GM18858 (cell line): Measurements from ENCODE around the gene PRMT5.
A peak's percentile ranks its signal among the peaks of the same experiment; 100 is the strongest.

ENCODE experiments used
- ATAC-seq: cut with Tn5 transposase; IDR thresholded peaks from one replicate; pipeline ENCODE4 v1.9.1; 2021; ENCODE audit not compliant: unreplicated experiment

The PRMT5 gene

DNA sequence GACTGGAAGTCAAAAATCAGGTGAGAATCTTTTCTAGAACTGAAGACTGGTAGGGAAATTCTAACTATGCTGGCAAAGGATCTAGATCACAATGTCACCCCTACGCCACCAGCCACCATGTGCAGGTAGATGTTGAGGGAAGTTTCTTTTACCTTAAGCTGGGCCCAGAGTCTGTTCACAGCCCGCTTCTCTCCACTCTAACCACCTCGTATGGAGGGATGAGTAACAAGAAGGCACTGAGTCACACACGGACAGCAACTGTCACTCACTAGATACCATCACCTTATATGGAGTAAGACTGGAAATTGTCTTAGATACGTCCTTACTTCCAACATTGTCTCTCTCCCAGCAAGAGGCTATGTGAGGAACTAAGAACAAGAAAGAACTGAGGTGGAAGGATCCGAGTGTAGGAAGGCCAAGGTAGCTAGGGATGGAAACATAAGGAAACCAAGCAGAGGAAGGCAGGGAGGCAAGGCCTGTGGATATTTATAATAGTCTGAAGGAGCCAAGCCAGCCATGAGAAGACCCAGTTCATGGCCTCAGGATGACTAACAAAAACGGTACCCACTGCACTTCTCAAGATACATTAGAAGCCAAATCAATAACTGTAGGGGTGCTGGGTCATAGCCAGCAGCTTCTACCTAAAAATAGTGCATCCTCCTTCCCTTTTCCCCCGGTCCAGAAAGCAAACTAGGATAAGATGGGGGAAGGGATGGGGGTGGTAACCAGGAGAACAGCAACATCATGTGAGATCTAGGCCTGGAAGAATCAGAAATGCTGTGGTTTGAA lies 30.7 kb downstream of the PRMT5 start:
- no peak for ATAC-seq

DNA sequence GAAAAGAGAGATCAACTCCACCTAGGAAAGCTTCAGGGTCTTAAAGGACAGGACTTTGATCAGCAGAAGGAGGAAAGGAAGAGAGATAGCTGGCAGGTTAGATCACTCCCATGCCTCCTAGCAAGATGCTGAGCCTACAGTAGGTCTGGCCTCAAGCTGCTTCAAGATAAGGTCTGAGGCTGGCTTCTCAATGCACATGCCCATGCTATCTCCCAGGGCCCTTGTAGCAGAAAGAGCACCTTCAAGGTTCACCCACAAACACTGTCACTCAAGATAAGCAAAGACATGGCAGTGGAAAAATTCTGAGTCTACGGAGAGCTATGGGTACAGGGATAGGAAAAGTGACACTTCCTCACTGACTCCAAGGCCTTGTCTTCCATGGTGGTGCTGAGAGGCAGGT lies 31.8 kb downstream of the PRMT5 start:
- no peak for ATAC-seq

DNA sequence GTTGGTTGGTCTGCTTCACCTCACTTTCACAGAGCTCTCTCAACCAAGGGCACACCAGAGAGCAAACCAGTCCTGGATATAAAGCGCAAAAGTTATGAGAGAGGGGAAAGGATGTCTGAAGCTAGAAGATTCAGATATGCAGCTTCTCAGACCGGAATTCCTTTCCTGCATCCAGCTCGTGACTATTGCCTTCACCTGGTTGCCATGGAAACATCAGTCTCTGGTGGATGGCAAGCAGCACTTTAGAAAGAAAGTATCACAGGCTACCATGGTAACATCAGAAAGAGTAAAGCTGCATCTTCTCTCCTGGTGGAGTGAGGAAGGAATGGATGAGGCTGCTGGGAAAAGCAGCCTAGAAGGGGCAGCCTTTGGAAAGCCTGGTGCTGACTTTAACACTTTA lies 32.4 kb downstream of the PRMT5 start:
- ATAC-seq: no peak

DNA sequence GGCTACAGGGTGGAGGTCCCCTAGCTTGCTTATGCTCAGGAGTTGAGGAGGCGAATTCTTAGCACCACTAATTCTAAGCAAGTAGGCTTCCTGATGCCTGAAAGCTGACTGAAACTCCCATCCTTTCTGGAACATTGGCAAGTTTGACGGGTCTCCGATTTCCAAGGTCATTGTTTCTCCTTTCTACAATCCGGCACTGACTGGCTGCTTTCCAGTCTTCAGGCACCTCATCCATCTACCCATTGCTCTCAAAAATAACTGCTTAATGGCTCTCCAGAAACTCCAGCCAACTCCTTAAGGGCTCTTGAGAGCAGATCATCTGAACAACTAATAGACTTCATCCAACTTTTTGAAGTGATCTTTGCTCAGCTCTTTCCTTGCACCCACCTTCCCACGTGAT lies 32.8 kb downstream of the PRMT5 start:
- ATAC-seq: no peak

DNA sequence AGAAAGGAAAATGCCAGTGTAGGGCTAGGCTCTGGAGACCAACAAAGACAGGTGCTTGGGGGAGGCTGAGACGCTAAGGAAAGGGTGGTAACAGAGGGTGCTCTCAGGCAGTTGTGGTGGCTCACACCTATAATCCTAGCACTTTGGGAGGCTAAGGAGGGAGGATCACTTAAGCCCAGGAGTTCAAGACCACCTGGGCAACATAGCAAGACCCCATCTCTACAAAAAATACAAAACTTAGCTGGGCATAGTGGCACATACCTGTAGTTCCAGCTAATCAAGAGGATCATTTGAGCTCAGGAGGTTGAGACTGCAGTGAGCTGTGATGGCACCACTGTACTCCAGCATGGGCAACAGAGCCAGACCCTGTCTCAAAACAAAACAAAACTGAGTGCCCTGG lies 33.8 kb downstream of the PRMT5 start:
- ATAC-seq: no peak

DNA sequence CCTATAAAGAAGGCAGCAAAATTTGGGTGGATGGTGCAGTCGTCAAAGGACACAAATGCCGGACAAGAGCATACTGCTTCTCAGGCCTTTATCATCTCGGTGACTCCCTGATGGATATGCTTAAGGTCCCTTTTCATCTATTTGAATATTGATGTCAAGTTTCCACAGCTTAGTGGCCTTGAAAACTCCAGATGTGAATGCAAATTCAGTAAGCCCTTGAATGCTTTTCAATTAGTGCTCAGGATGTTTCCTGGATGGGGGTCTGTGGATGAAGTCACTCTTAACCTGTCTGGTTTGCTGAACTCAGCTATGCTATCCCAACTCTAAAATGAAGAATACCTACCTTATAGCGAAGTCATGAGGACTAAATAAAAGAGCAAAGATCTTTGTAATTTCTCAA lies 35.5 kb downstream of the PRMT5 start:
- no peak for ATAC-seq

DNA sequence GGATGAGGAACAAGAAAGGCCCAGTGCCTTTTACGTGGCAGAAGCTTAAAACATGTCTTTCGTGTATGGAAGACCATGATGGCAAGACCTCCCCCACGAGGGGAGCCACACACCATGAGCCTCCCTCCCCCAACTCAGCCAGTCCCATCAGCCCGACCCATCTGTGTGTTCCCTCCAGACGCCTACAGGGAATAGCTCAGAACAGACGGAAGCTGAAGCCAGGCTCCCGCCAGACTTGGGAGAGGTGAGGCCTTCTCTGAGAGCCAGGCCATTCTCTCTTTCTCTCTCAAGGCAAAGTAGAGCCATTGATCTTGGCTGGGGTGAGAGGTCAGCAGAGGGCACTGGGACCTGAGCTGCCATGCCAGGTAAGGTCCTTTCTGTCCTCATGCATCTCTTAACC lies 36.7 kb downstream of the PRMT5 start:
- ATAC-seq: no peak

DNA sequence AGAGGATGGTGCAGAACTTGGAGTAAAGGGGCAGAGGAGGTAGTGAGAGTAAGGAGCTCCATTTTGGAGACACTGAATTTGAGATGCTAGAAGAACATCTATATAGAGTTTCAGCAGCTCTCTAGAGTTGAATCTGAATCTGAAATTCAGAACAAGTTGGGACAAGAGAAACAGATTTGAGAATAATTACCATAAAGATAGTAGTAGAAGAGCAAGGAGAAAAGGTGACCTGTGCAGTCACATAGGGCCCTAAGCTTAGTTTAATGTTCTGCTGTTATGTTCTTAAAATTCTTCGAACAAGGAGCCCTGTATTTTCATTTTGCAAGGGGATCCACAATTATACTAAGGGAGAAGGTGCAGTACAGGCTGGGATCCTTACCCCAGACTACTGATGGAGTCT lies 38.8 kb downstream of the PRMT5 start:
- no peak for ATAC-seq

DNA sequence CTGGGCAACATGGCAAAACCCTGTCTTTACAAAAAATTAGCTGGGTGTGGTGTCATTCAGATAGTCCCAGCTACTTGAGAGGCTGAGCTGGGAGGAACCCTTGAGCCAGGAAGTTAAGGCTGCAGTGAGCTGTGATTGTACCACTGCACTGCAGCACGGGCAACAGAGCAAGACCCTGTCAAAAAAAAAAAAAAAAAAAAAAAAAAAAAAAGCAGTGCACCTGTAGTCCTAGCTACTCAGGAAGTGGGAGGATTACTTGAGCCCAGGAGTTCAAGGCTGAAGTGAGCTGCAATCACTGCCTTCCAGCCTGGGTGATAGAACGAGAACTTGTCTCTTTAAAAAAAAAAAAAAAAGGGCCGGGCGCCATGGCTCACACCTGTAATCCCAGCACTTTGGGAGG lies 40.5 kb downstream of the PRMT5 start:
- no peak for ATAC-seq

DNA sequence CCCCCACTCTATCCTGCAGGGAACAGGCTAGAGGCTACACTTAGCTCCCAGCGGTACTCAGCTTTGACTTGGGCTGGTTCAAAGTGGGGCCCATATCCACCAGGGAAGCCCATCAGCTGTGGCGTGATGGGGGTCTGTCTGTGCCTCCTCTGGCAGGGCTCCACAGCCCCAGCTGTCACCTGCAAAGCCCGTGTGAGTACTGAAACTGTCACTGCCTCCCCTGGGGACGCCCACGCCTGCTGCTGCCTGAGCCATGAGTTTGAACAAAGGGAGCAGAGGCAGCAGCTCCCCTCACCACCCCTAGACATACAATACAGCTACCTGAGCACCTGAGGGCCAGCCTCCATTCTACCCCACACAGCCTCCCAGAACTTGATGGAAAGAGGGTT lies 41.2 kb downstream of the PRMT5 start:
- peak; percentile 44 for ATAC-seq

DNA sequence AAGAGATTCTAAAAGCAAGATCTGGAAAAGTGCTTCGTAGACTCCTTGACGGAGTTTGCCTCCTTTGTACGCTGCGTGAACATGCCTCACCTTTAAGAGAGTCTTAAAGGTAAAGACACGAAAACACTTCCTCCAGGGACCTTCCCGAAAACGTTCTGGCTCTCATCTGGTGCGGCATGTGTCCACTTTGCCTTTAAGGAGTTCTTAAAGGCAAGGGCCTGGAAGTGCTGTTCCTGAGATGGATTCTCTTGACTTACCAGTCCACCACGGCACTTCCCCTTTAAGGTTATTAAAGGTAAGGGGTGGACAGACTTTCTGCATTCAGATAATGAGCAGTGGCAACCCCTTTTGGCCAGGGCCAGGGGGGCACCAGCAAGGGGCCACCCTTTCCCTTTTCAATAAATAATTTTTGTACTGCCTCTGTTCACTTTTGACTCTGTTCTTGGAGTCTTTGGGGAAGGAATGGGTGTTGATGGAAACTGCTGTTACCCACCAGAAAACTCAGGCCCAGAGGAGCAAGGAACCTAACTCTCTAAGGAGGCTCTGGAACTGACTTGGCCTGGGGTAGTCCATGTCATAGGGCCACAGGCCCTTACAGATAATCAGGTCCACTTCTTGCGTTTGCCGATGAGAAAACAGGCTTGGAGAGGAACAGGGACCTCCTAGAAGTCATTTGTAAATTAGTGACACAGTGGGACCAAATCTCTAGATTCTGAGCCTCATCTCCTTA lies 41.8 kb downstream of the PRMT5 start:
- no peak for ATAC-seq

DNA sequence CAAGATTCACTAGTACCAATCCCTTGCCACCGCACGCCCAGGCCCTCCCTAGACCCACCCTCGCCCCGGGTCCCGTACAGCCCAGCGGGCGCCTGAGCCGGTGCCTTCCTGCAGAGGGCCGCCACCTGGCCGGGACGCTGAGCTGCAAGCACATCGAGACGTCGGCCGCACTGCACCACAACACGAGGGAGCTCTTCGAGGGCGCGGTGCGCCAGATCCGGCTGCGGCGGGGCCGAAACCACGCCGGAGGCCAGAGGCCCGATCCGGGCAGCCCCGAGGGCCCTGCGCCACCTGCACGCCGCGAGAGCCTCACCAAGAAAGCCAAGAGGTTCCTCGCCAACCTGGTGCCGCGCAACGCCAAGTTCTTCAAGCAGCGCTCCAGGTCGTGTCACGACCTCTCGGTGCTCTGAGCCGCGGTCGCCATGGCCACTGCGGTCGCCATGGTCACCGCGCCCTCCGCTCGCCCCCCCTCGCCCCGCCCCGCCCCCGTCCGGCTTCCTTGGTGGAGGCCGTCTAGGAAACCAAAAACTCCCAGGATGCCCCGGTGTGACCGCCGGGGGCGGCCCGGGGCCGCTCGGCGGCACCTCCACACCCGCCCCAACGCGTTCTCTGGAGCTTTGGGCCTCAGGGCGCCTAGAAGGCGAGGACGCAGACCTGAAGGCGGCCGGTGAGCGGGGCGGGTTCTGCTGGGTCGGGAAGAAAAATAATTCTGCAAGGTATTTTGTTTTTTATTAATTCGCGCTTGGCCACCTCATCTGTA lies 42.5 kb downstream of the PRMT5 start:
- peak; percentile 33 for ATAC-seq

DNA sequence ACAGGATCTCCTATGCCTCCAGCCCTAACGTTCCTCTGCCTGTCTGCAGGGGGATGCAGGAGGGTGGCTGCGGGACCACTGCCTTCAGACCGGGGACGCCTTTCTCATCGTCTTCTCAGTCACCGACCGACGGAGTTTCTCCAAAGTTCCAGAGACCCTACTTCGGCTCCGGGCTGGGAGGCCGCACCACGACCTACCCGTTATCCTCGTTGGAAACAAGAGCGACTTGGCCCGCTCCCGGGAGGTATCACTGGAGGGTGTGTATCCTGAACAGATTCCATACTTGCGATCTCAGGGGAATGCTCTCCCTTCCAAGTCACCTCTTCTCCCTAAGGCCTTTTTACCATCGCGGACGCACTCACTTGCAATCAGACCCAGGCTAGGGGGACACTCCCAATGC lies 43.2 kb downstream of the PRMT5 start:
- ATAC-seq: no peak

DNA sequence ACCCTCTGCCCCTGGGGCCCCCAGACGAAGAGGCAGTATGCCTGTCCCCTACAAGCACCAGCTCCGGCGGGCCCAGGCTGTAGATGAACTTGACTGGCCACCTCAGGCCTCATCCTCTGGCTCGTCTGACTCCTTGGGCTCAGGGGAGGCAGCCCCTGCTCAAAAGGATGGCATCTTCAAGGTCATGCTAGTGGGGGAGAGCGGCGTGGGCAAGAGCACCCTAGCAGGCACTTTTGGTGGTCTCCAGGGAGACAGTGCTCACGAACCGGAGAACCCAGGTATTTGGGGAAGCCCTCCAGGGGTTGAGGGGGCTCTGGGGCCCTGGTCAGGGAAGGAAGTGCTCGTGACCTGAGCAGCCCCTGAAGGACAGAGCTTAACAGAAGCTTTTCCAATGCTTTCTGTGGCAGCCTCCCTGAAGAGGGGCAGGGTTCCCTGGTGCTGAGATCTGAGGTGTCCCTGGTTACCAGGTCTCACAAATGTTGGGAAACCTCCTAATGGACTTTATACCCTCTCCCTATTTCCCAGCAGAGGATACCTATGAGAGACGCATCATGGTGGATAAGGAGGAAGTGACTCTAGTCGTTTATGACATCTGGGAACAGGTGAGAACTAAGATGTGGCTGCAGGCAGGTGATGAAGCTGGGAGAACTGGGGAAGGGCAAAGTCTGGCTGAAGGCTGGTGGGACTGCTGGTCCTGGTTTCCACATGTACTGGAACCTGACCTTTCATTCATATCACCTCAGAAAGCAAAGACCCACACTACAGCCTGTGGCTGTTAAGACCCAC lies 44.2 kb downstream of the PRMT5 start:
- no peak for ATAC-seq

DNA sequence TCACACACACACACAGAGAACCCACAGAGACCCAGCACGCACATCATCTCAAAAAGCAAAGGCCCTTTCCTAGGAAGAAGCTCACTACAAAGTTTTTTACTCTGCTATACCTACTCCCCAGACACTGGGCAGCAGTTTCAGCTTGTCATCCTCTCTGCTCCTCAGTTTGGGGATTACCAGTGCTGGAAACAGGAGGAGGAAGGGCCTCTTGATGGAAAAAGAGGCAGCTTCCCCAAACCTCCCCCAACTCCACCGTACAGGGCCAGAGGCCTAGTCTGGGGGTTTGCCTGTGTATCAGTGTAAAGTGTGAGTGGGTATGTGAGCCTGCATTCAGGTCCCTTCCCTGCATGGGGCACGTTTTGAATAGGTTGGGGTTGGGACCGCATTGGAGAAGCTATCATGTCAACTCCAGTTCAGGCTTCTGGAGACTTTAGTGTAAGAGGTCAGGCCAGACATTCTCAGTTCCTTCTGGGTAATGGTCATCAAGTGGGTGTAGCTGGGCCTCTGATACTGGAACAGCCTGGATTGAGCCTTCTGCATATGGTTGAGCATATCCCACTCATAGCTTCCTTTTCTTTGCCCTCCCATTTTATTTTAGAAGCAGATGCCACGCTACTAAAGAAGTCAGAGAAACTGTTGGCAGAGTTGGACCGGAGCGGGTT lies 45.0 kb downstream of the PRMT5 start:
- ATAC-seq: no peak

DNA sequence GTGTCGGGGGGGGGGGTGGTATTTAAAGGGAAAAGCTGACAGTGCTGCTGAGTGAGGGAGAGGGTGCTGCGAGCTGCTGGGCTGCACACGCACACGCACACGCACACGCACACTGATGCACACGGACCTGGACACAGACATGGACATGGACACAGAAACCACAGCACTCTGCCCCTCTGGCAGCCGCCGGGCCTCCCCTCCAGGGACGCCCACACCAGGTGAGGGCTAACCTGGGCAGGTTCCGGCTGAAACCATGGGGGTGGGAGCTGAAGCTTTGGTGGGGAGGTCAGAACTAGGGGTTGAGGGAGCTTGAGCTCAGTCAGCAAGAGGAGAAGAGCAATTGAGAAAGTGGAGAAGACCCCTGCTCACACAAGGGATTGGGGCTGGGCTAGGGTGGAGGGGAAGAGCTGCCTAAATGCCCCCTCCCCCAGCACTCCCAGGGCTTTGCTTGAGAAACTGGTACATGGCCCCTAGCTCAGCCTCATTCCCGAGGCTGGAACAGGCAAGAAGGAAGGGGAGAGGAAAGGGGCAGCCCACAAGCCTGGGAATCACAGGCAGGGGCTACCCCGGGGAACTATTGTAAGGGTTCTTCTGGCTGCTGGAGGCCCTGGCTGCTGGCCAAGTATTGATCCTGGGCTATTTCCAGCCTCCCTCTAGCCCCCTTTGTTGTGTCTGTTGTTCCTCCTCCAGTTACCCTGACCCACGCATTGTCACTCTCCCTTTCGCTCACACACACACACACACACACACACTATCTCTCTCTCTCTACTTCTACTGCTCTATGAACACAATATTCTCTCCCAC lies 45.8 kb downstream of the PRMT5 start, which contains the start of gene REM2:
Gene REM2 (plus strand): TSS at position 50 of the 804 bp plus-strand sequence. CDS start 66 bp downstream, at position 116.
- no peak for ATAC-seq

DNA sequence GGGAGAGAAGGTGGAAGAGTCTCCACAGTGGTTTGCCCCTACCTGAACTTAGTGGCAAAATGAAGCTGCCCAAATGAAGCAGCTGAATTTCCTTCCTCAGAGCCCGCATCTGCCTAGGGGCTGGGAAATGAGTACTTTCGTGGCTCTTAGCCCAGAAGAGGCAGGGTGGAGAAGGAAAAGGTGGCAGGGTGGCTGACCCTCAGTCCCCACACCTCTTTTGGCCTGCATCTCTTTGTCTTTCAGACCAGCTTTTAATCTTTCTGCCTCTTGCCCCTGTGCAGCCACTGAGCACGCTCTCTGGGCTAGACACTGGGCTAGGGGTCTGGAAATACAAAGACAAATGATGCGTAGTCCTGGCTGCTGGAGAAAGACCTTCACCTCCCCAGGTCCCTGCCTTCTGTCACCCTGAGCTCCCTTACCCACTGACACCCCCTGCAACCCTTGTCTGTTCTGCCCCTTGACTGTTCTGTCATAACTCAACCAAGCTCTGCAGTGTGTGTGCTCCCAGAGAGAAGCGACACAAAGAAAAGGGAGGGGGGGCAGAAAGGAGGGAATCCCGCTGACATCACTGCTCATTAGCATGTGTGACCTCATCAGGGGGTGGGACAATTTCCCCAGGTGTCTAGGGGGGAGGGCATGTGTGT lies 46.5 kb downstream of the PRMT5 start:
- ATAC-seq: no peak

DNA sequence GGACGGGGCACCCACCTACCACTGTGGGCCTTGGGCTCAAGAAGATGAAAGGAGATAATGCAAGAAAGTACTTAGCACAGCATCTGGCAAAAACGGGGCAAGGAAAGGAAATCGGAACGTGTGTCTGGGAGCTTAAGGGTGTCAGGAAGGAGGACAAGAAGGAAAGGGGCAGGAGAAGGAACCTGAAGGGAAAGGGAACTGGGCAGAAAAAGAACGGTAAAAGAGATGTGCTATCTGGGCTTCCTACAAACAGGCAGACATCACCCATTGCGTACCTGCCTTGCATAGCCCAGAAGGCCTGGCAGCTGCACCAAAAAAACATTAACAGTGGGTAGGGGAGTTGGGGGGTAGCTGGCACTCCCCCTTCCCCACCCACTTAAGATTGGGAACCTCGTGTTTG lies 47.1 kb downstream of the PRMT5 start:
- no peak for ATAC-seq
